Liver (tissue), 9 donors: ENCODE data around the gene ATOH8. TPM values are rescaled to one million over a fixed set of nuclear protein-coding genes. Genes with fewer than 3 reads are reported as not detected.

ENCODE experiments used
- DNase-seq: peaks from one replicate; pipeline ENCODE4 v3.0.0-alpha.2; 2017; ENCODE audit warnings: low spot score
- H3K27ac ChIP-seq, 2 donors: one replicate each; pipeline ENCODE4 v1.7.0; 2013; ENCODE audit warnings: inconsistent platforms in 2 of 2, low read length in 2 of 2, control low read depth in 1 of 2, low read depth in 1 of 2, mild to moderate bottlenecking in 1 of 2
- H3K27me3 ChIP-seq, 4 donors: one replicate each; pipeline versions ENCODE4 v1.6.1 to v1.7.0; 2013; ENCODE audit warnings: low read length in 3 of 4, inconsistent platforms in 1 of 4, mild to moderate bottlenecking in 1 of 4, moderate library complexity in 1 of 4; ENCODE audit not compliant: control insufficient read depth in 4 of 4, insufficient read depth in 4 of 4
- H3K36me3 ChIP-seq, 4 donors: one replicate each; pipeline versions ENCODE4 v1.6.1 to v1.7.0; 2013; ENCODE audit warnings: low read length in 3 of 4, mild to moderate bottlenecking in 3 of 4, low read depth in 1 of 4, moderate library complexity in 1 of 4; ENCODE audit not compliant: control insufficient read depth in 4 of 4, insufficient read depth in 3 of 4
- H3K4me1 ChIP-seq, 4 donors: one replicate each; pipeline versions ENCODE4 v1.6.1 to v1.7.0; 2013; ENCODE audit warnings: low read length in 3 of 4, mild to moderate bottlenecking in 3 of 4, moderate library complexity in 1 of 4; ENCODE audit not compliant: control insufficient read depth in 4 of 4, insufficient read depth in 4 of 4
- H3K4me3 ChIP-seq, 3 donors: one replicate each; pipeline versions ENCODE4 v1.6.1 to v1.7.0; 2013; ENCODE audit warnings: low read length in 3 of 3, control low read depth in 1 of 3, low read depth in 1 of 3, mild to moderate bottlenecking in 1 of 3
- H3K9ac ChIP-seq, 2 donors: one replicate each; pipeline ENCODE4 v1.7.0; 2013; ENCODE audit warnings: low read length in 2 of 2, mild to moderate bottlenecking in 2 of 2, moderate library complexity in 2 of 2, control low read depth in 1 of 2, low read depth in 1 of 2
- H3K9me3 ChIP-seq, 4 donors: one replicate each; pipeline versions ENCODE4 v1.6.1 to v1.7.0; 2013; ENCODE audit warnings: low read length in 3 of 4; ENCODE audit not compliant: control insufficient read depth in 4 of 4
- EGR1 ChIP-seq, 2 donors: IDR thresholded peaks; 2 replicates each; pipeline ENCODE4 v1.6.1; 2016 to 2018; ENCODE audit warnings: antibody characterized with exemption in 2 of 2, low read depth in 2 of 2
- FOXA1 ChIP-seq: IDR thresholded peaks from 2 replicates; pipeline ENCODE4 v1.6.1; 2016; ENCODE audit warnings: antibody characterized with exemption
- FOXA2 ChIP-seq: IDR thresholded peaks from 2 replicates; pipeline ENCODE4 v1.6.1; 2016; ENCODE audit warnings: antibody characterized with exemption
- GABPA ChIP-seq, 2 donors: IDR thresholded peaks in 1 of 2; conservative IDR thresholded peaks in 1 of 2; 2 replicates each; pipeline ENCODE4 v1.6.1; 2016; ENCODE audit warnings: antibody characterized with exemption in 2 of 2, mild to moderate bottlenecking in 1 of 2, moderate library complexity in 1 of 2
- HNF4A ChIP-seq, 2 donors: conservative IDR thresholded peaks; 2 replicates each; pipeline ENCODE4 v1.6.1; 2016; ENCODE audit warnings: antibody characterized with exemption in 2 of 2, mild to moderate bottlenecking in 2 of 2
- HNF4G ChIP-seq: IDR thresholded peaks from 2 replicates; pipeline ENCODE4 v1.6.1; 2016; ENCODE audit warnings: antibody characterized with exemption
- JUND ChIP-seq, 2 donors: IDR thresholded peaks; 2 replicates each; pipeline ENCODE4 v1.6.1; 2016; ENCODE audit warnings: antibody characterized with exemption in 2 of 2
- NR2F2 ChIP-seq: IDR thresholded peaks from 2 replicates; pipeline ENCODE4 v1.6.1; 2016; ENCODE audit warnings: antibody characterized with exemption
- RAD21 ChIP-seq, 2 donors: IDR thresholded peaks; 2 replicates each; pipeline ENCODE4 v1.6.1; 2016; ENCODE audit warnings: antibody characterized with exemption in 2 of 2, mild to moderate bottlenecking in 2 of 2
- RXRA ChIP-seq, 2 donors: IDR thresholded peaks; 2 replicates each; pipeline ENCODE4 v1.6.1; 2017 to 2018; ENCODE audit warnings: antibody characterized with exemption in 2 of 2, mild to moderate bottlenecking in 1 of 2
- SP1 ChIP-seq: IDR thresholded peaks from 2 replicates; pipeline ENCODE4 v1.6.1; 2018; ENCODE audit warnings: antibody characterized with exemption, mild to moderate bottlenecking
- TAF1 ChIP-seq: conservative IDR thresholded peaks from 2 replicates; pipeline ENCODE4 v1.6.1; 2016; ENCODE audit warnings: antibody characterized with exemption, mild to moderate bottlenecking
- YY1 ChIP-seq: IDR thresholded peaks from 2 replicates; pipeline ENCODE4 v1.6.1; 2016; ENCODE audit warnings: antibody characterized with exemption, mild to moderate bottlenecking
- WGBS: extraction: QIAGEN DNeasy Blood & Tissue Kit; methylation state at CpG from one replicate; pipeline ENCODE4 v1.1.7; 2013; 5-methylcytosine and 5-hydroxymethylcytosine counted together
- polyA plus RNA-seq, 2 donors: library from polyadenylated mRNA; stranded (reverse) in 1 of 2; unstranded in 1 of 2; fragments of 200-250 nt in 1 of 2; fragments of >200 nt in 1 of 2; fragmentation: Nextera tagmentation in 1 of 2; extraction: Ambion mirVana in 1 of 2; gene quantifications; one replicate each; pipeline versions ENCODE4 v1.2.1 to v1.2.3, GENCODE V29; 2013 to 2015
- total RNA-seq, 2 donors: library from RNA; depleted of rRNA; stranded (reverse); fragments of >200 nt; gene quantifications; one replicate each; pipeline ENCODE4 v1.2.3, GENCODE V29; 2014
- TF ChIP-seq, protein P1 (sequence below): IDR thresholded peaks from 2 replicates; pipeline ENCODE4 v1.6.1; 2016; ENCODE audit warnings: antibody characterized with exemption
- TF ChIP-seq, protein P2 (sequence below): IDR thresholded peaks from 2 replicates; pipeline ENCODE4 v1.6.1; 2016; ENCODE audit warnings: antibody characterized with exemption, mild to moderate bottlenecking
- TF ChIP-seq, protein P3 (sequence below): IDR thresholded peaks from 2 replicates; pipeline ENCODE4 v1.6.1; 2016; ENCODE audit warnings: antibody characterized with exemption
- TF ChIP-seq, protein P4 (sequence below): IDR thresholded peaks from 2 replicates; pipeline ENCODE4 v1.6.1; 2016; ENCODE audit warnings: antibody characterized with exemption
- TF ChIP-seq, protein P5 (sequence below): fragments of 150-350 bp; IDR thresholded peaks from 2 replicates; pipeline ENCODE4 v1.5.1; 2017; ENCODE audit warnings: improper control_type of control experiment, low read depth, low read length; ENCODE audit not compliant: missing input control
- donor health status: healthy.
- donor health status: healthy.
- donor health status: healthy.
- donor health status: healthy.
- donor health status: healthy.

The ATOH8 gene
- total and polyA plus RNA-seq, 4 donors, result 0.33 to 37.7 (median 26.8) TPM

DNA sequence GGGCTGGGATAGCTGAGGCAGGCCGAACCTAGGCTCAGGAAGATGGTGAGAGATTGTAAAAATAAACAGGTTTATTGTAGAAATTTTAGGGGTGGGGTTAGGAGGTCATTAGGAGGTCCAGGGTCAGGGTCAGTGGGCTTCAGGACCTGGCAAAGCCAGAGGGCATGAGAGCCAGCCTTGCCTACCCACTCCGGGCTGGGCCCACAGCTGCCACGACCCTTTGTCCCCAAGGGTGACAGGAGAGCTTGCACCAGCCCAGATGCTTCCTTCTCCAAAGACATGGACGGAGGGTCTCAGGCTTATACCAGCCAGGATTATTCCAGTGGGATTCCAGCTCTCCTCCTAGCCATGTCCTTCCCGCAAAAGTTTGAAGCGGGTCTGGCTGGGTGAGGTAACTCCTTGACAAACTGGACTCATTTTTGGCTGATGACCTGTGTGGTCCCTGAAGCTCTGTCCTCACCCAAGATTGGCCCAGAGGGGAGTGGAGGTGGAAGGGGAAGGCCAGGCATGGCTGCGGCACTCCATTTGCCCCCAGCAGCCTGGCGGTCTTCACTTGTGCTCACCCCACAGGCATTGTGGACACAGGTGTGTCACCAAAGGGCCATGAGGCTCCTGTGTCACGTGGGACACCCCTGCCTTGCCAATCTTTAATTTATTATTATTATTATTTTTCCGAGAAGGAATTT, 23.8 kb upstream of the ATOH8 start:
- H3K36me3 ChIP-seq, result no peaks in the 10 kb centered on the region
- H3K4me1 ChIP-seq, result peaks cover 8 to 24% (median 17%) of the 10 kb centered on the region in 4 donors
- H3K9me3 ChIP-seq, result no peaks in the 10 kb centered on the region
- TF ChIP-seq SP1, result no peak
- no peak for TF ChIP-seq FOXA2
- TF ChIP-seq NR2F2, result no peak
- TF ChIP-seq HNF4A (conservative IDR thresholded peaks at IDR 0.05), result no peak
- TF ChIP-seq, protein P1, sequence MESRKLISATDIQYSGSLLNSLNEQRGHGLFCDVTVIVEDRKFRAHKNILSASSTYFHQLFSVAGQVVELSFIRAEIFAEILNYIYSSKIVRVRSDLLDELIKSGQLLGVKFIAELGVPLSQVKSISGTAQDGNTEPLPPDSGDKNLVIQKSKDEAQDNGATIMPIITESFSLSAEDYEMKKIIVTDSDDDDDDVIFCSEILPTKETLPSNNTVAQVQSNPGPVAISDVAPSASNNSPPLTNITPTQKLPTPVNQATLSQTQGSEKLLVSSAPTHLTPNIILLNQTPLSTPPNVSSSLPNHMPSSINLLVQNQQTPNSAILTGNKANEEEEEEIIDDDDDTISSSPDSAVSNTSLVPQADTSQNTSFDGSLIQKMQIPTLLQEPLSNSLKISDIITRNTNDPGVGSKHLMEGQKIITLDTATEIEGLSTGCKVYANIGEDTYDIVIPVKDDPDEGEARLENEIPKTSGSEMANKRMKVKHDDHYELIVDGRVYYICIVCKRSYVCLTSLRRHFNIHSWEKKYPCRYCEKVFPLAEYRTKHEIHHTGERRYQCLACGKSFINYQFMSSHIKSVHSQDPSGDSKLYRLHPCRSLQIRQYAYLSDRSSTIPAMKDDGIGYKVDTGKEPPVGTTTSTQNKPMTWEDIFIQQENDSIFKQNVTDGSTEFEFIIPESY, result no peak
- TF ChIP-seq, protein P2, sequence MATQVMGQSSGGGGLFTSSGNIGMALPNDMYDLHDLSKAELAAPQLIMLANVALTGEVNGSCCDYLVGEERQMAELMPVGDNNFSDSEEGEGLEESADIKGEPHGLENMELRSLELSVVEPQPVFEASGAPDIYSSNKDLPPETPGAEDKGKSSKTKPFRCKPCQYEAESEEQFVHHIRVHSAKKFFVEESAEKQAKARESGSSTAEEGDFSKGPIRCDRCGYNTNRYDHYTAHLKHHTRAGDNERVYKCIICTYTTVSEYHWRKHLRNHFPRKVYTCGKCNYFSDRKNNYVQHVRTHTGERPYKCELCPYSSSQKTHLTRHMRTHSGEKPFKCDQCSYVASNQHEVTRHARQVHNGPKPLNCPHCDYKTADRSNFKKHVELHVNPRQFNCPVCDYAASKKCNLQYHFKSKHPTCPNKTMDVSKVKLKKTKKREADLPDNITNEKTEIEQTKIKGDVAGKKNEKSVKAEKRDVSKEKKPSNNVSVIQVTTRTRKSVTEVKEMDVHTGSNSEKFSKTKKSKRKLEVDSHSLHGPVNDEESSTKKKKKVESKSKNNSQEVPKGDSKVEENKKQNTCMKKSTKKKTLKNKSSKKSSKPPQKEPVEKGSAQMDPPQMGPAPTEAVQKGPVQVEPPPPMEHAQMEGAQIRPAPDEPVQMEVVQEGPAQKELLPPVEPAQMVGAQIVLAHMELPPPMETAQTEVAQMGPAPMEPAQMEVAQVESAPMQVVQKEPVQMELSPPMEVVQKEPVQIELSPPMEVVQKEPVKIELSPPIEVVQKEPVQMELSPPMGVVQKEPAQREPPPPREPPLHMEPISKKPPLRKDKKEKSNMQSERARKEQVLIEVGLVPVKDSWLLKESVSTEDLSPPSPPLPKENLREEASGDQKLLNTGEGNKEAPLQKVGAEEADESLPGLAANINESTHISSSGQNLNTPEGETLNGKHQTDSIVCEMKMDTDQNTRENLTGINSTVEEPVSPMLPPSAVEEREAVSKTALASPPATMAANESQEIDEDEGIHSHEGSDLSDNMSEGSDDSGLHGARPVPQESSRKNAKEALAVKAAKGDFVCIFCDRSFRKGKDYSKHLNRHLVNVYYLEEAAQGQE, result no peak
- TF ChIP-seq, protein P3, sequence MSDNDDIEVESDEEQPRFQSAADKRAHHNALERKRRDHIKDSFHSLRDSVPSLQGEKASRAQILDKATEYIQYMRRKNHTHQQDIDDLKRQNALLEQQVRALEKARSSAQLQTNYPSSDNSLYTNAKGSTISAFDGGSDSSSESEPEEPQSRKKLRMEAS, result no peak
- TF ChIP-seq RAD21 (IDR thresholded peaks at IDR 0.05), result no peak
- no peak for TF ChIP-seq GABPA (IDR thresholded peaks at IDR 0.05 in 1 of 2, conservative IDR thresholded peaks at IDR 0.05 in 1 of 2)
- TF ChIP-seq EGR1 (IDR thresholded peaks at IDR 0.05; ENCODE audit: low read depth in 2 of 2), result no peak
- no peak for TF ChIP-seq JUND (IDR thresholded peaks at IDR 0.05)
- TF ChIP-seq, protein P4, sequence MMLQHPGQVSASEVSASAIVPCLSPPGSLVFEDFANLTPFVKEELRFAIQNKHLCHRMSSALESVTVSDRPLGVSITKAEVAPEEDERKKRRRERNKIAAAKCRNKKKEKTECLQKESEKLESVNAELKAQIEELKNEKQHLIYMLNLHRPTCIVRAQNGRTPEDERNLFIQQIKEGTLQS, result no peak
- TF ChIP-seq YY1, result no peak
- no peak for TF ChIP-seq FOXA1
- TF ChIP-seq RXRA (IDR thresholded peaks at IDR 0.05), result no peak
- no peak for TF ChIP-seq HNF4G
- no peak for TF ChIP-seq TAF1
- TF ChIP-seq, protein P5, sequence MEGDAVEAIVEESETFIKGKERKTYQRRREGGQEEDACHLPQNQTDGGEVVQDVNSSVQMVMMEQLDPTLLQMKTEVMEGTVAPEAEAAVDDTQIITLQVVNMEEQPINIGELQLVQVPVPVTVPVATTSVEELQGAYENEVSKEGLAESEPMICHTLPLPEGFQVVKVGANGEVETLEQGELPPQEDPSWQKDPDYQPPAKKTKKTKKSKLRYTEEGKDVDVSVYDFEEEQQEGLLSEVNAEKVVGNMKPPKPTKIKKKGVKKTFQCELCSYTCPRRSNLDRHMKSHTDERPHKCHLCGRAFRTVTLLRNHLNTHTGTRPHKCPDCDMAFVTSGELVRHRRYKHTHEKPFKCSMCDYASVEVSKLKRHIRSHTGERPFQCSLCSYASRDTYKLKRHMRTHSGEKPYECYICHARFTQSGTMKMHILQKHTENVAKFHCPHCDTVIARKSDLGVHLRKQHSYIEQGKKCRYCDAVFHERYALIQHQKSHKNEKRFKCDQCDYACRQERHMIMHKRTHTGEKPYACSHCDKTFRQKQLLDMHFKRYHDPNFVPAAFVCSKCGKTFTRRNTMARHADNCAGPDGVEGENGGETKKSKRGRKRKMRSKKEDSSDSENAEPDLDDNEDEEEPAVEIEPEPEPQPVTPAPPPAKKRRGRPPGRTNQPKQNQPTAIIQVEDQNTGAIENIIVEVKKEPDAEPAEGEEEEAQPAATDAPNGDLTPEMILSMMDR, result no peak
- DNase-seq, result no peak
- H3K4me3 ChIP-seq, result no peak overlapping the region
- no peak overlapping the region for H3K27ac ChIP-seq
- no peaks in the 10 kb centered on the region for H3K27me3 ChIP-seq
- 90% methylated on average over 10 of the region's 10 CpGs for WGBS
- H3K9ac ChIP-seq, result no peak overlapping the region
